ENCODE results near the gene UBN1.

DNA sequence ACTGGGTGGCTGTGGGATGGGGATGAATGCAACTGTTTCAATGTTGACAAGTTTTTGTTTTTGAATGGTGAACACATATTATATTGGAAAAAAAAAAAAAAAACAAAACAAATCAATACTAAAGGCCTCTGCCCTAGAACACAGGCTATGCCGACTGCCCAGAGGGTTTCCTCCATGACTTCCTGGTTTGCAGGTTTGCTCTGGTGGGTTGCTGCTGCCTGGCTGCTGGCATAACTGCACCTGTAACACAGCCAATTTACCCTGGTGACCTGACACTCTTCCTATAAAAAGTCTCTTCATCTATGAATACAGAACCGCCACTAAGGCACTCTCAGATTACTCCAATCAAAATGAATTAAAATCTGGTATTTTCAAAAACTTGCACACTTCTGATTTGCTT is 10.6 kb upstream of the UBN1 start:
- TF ChIP-seq, protein P1, sequence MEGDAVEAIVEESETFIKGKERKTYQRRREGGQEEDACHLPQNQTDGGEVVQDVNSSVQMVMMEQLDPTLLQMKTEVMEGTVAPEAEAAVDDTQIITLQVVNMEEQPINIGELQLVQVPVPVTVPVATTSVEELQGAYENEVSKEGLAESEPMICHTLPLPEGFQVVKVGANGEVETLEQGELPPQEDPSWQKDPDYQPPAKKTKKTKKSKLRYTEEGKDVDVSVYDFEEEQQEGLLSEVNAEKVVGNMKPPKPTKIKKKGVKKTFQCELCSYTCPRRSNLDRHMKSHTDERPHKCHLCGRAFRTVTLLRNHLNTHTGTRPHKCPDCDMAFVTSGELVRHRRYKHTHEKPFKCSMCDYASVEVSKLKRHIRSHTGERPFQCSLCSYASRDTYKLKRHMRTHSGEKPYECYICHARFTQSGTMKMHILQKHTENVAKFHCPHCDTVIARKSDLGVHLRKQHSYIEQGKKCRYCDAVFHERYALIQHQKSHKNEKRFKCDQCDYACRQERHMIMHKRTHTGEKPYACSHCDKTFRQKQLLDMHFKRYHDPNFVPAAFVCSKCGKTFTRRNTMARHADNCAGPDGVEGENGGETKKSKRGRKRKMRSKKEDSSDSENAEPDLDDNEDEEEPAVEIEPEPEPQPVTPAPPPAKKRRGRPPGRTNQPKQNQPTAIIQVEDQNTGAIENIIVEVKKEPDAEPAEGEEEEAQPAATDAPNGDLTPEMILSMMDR (IDR thresholded peaks at IDR 0.05; ENCODE audit: insufficient read depth, low read depth, low read length): no peak
- TF ChIP-seq EZH2 (IDR thresholded peaks at IDR 0.05; ENCODE audit: insufficient read depth, low read length): no peak
